ENCODE results near the gene PTPRF. TPM values are rescaled to one million over a fixed set of nuclear protein-coding genes. Genes with fewer than 3 reads are reported as not detected.

Gene PTPRF
- total and polyA plus RNA-seq, 4 donors: 41.2 to 241 (median 85.6) TPM

- peak overlapping the region; percentile 12 to 29 for H3K27ac ChIP-seq (ENCODE audit: low read depth in 1 of 2, low read length in 2 of 2)
- H3K27me3 ChIP-seq (ENCODE audit: control insufficient read depth in 4 of 4, insufficient read depth in 4 of 4, low read length in 3 of 4): no peaks in the 10 kb centered on the region
- H3K4me3 ChIP-seq (ENCODE audit: low read depth in 1 of 3, low read length in 3 of 3): no peak overlapping the region
- H3K4me1 ChIP-seq (ENCODE audit: control insufficient read depth in 4 of 4, insufficient read depth in 4 of 4, low read length in 3 of 4): peaks cover 20 to 91% (median 74%) of the 10 kb centered on the region in 4 donors
- H3K9me3 ChIP-seq (ENCODE audit: control insufficient read depth in 4 of 4, low read length in 3 of 4): no peaks in the 10 kb centered on the region
- WGBS: 75% methylated on average over 8 of the region's 8 CpGs
- DNase-seq (ENCODE audit: low spot score): no peak
- peaks cover 0 to 6% (median 1%) of the 10 kb centered on the region in 4 donors for H3K36me3 ChIP-seq (ENCODE audit: control insufficient read depth in 4 of 4, insufficient read depth in 3 of 4, low read depth in 1 of 4, low read length in 3 of 4)
- H3K9ac ChIP-seq (ENCODE audit: low read depth in 1 of 2, low read length in 2 of 2): no peak overlapping the region
- TF ChIP-seq FOXA1 (IDR thresholded peaks at IDR 0.05): no peak
- TF ChIP-seq HNF4G (IDR thresholded peaks at IDR 0.05): no peak
- TF ChIP-seq REST (IDR thresholded peaks at IDR 0.05): no peak
- TF ChIP-seq SP1 (IDR thresholded peaks at IDR 0.05): no peak
- no peak for TF ChIP-seq JUND (IDR thresholded peaks at IDR 0.05)
- no peak for TF ChIP-seq FOXA2 (IDR thresholded peaks at IDR 0.05)
- TF ChIP-seq RXRA (IDR thresholded peaks at IDR 0.05): peak in 1 of 2 donors; percentile 16
- no peak for TF ChIP-seq GABPA (IDR thresholded peaks at IDR 0.05 in 1 of 2, conservative IDR thresholded peaks at IDR 0.05 in 1 of 2)
- TF ChIP-seq EGR1 (IDR thresholded peaks at IDR 0.05; ENCODE audit: low read depth in 2 of 2): no peak
Measured at GRCh38 chr1:43536196-43536863, 5.6 kb downstream of the PTPRF start.

DNA sequence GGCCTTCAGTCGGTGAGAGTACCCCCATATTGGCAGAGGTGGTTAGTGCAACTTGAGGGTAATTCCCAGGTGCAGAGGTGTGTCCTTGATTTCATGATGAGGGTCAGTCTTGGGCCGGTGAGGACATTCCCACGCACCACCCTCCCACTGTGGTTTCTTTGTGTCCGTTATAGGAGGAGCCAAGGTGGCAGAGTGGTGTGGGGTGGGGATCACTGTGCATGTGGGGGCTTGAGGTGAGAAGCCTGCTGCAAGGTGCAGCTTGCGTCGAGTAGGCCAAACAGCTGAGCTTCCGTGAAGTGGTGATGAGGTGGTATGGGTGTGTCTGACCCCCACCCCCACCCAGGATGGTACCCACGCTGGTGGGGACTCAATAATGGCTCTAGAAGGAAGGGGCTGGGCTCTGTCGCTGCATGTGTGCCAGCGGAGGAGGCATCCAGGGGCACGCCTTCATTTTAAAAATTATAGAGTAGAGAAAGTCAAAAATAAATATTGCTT, 6.2 kb downstream of the PTPRF start:
- 72% methylated on average over 11 of the region's 11 CpGs for WGBS
- H3K36me3 ChIP-seq (ENCODE audit: control insufficient read depth in 4 of 4, insufficient read depth in 3 of 4, low read depth in 1 of 4, low read length in 3 of 4): peaks cover 0 to 6% (median 1%) of the 10 kb centered on the region in 4 donors
- no peak overlapping the region for H3K9ac ChIP-seq (ENCODE audit: low read depth in 1 of 2, low read length in 2 of 2)
- peak overlapping the region; percentile 12 to 29 for H3K27ac ChIP-seq (ENCODE audit: low read depth in 1 of 2, low read length in 2 of 2)
- H3K4me3 ChIP-seq (ENCODE audit: low read depth in 1 of 3, low read length in 3 of 3): no peak overlapping the region
- H3K9me3 ChIP-seq (ENCODE audit: control insufficient read depth in 4 of 4, low read length in 3 of 4): no peaks in the 10 kb centered on the region
- H3K4me1 ChIP-seq (ENCODE audit: control insufficient read depth in 4 of 4, insufficient read depth in 4 of 4, low read length in 3 of 4): peaks cover 22 to 94% (median 78%) of the 10 kb centered on the region in 4 donors
- TF ChIP-seq NR2F2 (IDR thresholded peaks at IDR 0.05) (no peak), ATF3 (IDR thresholded peaks at IDR 0.05) (no peak), TAF1 (conservative IDR thresholded peaks at IDR 0.05) (no peak), FOXA1 (IDR thresholded peaks at IDR 0.05) (no peak), RXRA (IDR thresholded peaks at IDR 0.05) (no peak)
- H3K27me3 ChIP-seq (ENCODE audit: control insufficient read depth in 4 of 4, insufficient read depth in 4 of 4, low read length in 3 of 4): no peaks in the 10 kb centered on the region
- no peak for DNase-seq (ENCODE audit: low spot score)

DNA sequence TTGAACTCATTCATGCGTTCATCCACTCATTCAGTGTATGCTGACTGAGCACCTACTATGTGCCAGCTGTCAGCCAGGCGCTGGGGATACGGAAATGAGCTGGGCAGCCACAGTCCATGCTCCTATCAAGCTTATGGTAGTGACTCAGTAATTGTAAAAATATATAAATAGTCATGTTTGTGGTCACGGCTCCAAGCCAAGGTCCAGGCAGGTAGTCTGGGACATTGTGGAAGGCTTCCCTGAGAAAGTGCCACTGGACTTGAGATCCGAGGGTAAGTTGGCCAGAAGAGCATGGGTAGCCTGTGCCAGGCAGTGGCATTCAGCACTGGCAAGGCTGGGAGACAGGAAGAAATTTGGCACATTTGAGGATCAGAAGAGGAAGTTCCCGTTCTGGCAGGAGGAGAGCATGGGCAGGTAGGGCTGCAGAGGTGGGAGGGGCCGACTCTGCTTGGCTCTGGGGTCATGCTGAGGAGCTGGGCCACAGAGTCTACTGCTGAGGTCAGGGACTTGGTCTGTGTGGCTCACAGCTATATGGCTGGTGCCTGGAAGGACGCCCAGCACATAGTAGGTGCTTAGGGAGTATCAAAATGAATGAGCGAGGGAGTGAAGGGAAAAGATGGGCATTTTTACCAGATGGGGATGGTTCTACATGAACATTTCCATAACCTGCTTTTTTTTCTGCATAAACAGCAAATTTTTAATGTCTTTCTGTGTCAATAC, 6.9 kb downstream of the PTPRF start:
- TF ChIP-seq JUND (IDR thresholded peaks at IDR 0.05): peak in 1 of 2 donors; percentile 34
- TF ChIP-seq YY1 (IDR thresholded peaks at IDR 0.05): no peak
- TF ChIP-seq TAF1 (conservative IDR thresholded peaks at IDR 0.05): no peak
- peak; percentile 57 to 68 for TF ChIP-seq RXRA (IDR thresholded peaks at IDR 0.05)
- peak; percentile 51 to 58 for TF ChIP-seq HNF4A (conservative IDR thresholded peaks at IDR 0.05)
- no peak for TF ChIP-seq SP1 (IDR thresholded peaks at IDR 0.05)
- peaks cover 28 to 93% (median 80%) of the 10 kb centered on the region in 4 donors for H3K4me1 ChIP-seq (ENCODE audit: control insufficient read depth in 4 of 4, insufficient read depth in 4 of 4, low read length in 3 of 4)
- no peaks in the 10 kb centered on the region for H3K9me3 ChIP-seq (ENCODE audit: control insufficient read depth in 4 of 4, low read length in 3 of 4)
- H3K27ac ChIP-seq (ENCODE audit: low read depth in 1 of 2, low read length in 2 of 2): peak overlapping the region; percentile 12 to 29
- no peak for DNase-seq (ENCODE audit: low spot score)
- no peak overlapping the region for H3K9ac ChIP-seq (ENCODE audit: low read depth in 1 of 2, low read length in 2 of 2)
- no peak overlapping the region for H3K4me3 ChIP-seq (ENCODE audit: low read depth in 1 of 3, low read length in 3 of 3)
- H3K27me3 ChIP-seq (ENCODE audit: control insufficient read depth in 4 of 4, insufficient read depth in 4 of 4, low read length in 3 of 4): no peaks in the 10 kb centered on the region
- 44% methylated on average over 9 of the region's 9 CpGs for WGBS
- H3K36me3 ChIP-seq (ENCODE audit: control insufficient read depth in 4 of 4, insufficient read depth in 3 of 4, low read depth in 1 of 4, low read length in 3 of 4): peaks cover 0 to 6% (median 1%) of the 10 kb centered on the region in 4 donors
